ENCODE results near the gene MELTF. TPM values are rescaled to one million over a fixed set of nuclear protein-coding genes. Genes with fewer than 3 reads are reported as not detected.
A peak's percentile ranks its signal among the peaks of the same experiment; 100 is the strongest.

Gene MELTF
- total RNA-seq, 1 donor from 2014 or later, result 2.9 TPM

GRCh38 chr3:196970547-196971093 lies 59.0 kb downstream of the MELTF start:
- H3K9me3 Mint-ChIP-seq (ENCODE audit: unreplicated experiment), result no peaks in the 10 kb centered on the region
- H3K4me3 Mint-ChIP-seq (ENCODE audit: unreplicated experiment), result peak overlapping the region; percentile 86
- peaks cover 7% of the 10 kb centered on the region for H3K4me1 Mint-ChIP-seq (ENCODE audit: unreplicated experiment)
- H3K36me3 Mint-ChIP-seq (ENCODE audit: low read depth, unreplicated experiment), result peaks cover 23% of the 10 kb centered on the region
- H3K27me3 Mint-ChIP-seq (ENCODE audit: unreplicated experiment), result peaks cover 25% of the 10 kb centered on the region
- no peak for TF ChIP-seq CTCF (IDR thresholded peaks at IDR 0.05; ENCODE audit: unreplicated experiment)
- peak overlapping the region; percentile 78 for H3K27ac Mint-ChIP-seq (ENCODE audit: unreplicated experiment)
- DNase-seq (ENCODE audit: low spot score), result no peak

GRCh38 chr3:196969660-196970546 lies 59.7 kb downstream of the MELTF start:
- H3K36me3 Mint-ChIP-seq (ENCODE audit: low read depth, unreplicated experiment), result peaks cover 23% of the 10 kb centered on the region

GRCh38 chr3:196969134-196969659 lies 60.4 kb downstream of the MELTF start:
- Mint-ChIP-seq H3K27ac (ENCODE audit: unreplicated experiment) (no peak overlapping the region), H3K36me3 (ENCODE audit: low read depth, unreplicated experiment) (peaks cover 23% of the 10 kb centered on the region), H3K9me3 (ENCODE audit: unreplicated experiment) (no peaks in the 10 kb centered on the region), H3K27me3 (ENCODE audit: unreplicated experiment) (peaks cover 26% of the 10 kb centered on the region), H3K4me3 (ENCODE audit: unreplicated experiment) (no peak overlapping the region), H3K4me1 (ENCODE audit: unreplicated experiment) (peaks cover 3% of the 10 kb centered on the region)
- DNase-seq (ENCODE audit: low spot score), result peak; percentile 39
- no peak for TF ChIP-seq CTCF (IDR thresholded peaks at IDR 0.05; ENCODE audit: unreplicated experiment)

More at GRCh38 chr3:196969660-196970546, 59.7 kb downstream of the MELTF start:
- peaks cover 25% of the 10 kb centered on the region for H3K27me3 Mint-ChIP-seq (ENCODE audit: unreplicated experiment)
- H3K4me3 Mint-ChIP-seq (ENCODE audit: unreplicated experiment), result peak overlapping the region; percentile 86
- peak overlapping the region; percentile 78 for H3K27ac Mint-ChIP-seq (ENCODE audit: unreplicated experiment)
- peaks cover 7% of the 10 kb centered on the region for H3K4me1 Mint-ChIP-seq (ENCODE audit: unreplicated experiment)
- H3K9me3 Mint-ChIP-seq (ENCODE audit: unreplicated experiment), result no peaks in the 10 kb centered on the region
- TF ChIP-seq CTCF (IDR thresholded peaks at IDR 0.05; ENCODE audit: unreplicated experiment), result peak; percentile 93
- DNase-seq (ENCODE audit: low spot score), result peak; percentile 86

GRCh38 chr3:196968233-196969133 lies 61.1 kb downstream of the MELTF start, which contains the start of gene PIGZ:
PIGZ (minus strand) TSS chr3:196968833; CDS start chr3:196952031, 16,802 bp downstream.
- peak within 1 kb of the TSS; percentile 80 for H3K4me3 Mint-ChIP-seq (ENCODE audit: unreplicated experiment)
- peak; percentile 47 for DNase-seq (ENCODE audit: low spot score)
- H3K36me3 Mint-ChIP-seq (ENCODE audit: low read depth, unreplicated experiment), result peaks cover 23% of the 10 kb centered on the region
- H3K27me3 Mint-ChIP-seq (ENCODE audit: unreplicated experiment), result peaks cover 26% of the 10 kb centered on the region
- no peak for TF ChIP-seq CTCF (IDR thresholded peaks at IDR 0.05; ENCODE audit: unreplicated experiment)
- no peaks in the 10 kb centered on the region for H3K9me3 Mint-ChIP-seq (ENCODE audit: unreplicated experiment)
- peaks cover 3% of the 10 kb centered on the region for H3K4me1 Mint-ChIP-seq (ENCODE audit: unreplicated experiment)
- H3K27ac Mint-ChIP-seq (ENCODE audit: unreplicated experiment), result no peak within 1 kb of the TSS
